GM15510 (cell line): Measurements from ENCODE around the gene FGF10.

Experiments
- POLR2A ChIP-seq: IDR thresholded peaks from 3 replicates; pipeline ENCODE4 v1.6.1; 2011; ENCODE audit warnings: borderline replicate concordance; ENCODE audit not compliant: insufficient read length; ENCODE audit errors: extremely low read depth

FGF10 gene

DNA sequence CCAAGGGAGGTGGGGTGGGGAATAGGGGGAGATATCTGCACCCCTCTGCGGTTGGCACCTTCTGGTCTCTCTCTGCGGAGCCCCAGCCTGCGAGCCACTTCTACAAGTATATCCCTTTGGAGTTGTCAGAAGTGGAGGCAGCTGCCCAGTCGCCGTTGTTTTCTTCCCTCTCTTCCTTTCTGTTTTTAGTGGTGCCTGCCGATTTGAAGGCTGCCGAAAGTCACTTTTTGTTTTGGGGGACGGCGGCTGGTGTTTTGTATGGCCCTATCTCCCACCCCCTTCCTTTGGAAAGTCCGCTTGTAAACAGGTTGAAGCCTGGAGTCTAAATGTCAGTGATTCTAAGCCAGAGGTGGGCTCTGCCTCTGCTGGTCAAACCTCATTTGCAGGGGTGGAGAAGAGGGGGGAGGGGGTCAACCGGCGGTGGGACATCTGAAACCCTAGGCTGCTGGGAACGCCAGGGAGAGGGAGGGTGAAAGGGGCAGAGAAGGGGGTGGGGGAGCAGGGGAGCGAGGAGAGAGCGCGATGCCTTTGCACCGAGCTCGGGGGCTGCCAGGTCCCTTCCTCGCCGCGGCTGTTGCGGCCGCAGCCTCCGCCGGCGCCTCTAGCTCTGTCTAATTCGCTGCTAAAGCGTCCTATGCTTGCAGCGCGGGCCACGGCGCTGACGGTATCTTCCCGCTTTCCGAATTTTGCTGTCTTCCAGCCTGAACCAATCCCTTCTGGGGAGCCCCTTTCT is at the start of gene FGF10:
Gene FGF10 (minus strand): TSS at position 331 of the 733 bp plus-strand sequence. CDS start 738 bp downstream, outside the sequence.
- no peak for TF ChIP-seq POLR2A

DNA sequence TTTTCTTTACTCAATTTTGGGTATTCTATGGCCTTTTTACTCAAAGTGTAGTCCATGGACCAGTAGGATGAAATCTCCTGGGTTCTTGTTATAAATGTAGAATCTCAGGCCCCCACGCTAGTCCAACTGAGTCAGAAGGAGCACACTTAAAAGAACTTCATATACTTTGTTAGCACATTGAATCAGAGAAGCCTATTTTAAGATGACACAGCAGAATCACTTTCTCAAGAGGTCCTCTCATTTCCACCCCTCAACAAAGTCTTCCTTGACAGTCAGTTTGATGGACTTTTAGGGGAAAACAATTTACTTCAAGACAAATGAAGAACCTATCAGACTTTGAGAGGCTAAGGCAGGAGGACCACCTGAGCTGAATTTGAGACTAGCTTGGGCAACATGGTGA is 37.7 kb upstream of the FGF10 start:
- no peak for TF ChIP-seq POLR2A

DNA sequence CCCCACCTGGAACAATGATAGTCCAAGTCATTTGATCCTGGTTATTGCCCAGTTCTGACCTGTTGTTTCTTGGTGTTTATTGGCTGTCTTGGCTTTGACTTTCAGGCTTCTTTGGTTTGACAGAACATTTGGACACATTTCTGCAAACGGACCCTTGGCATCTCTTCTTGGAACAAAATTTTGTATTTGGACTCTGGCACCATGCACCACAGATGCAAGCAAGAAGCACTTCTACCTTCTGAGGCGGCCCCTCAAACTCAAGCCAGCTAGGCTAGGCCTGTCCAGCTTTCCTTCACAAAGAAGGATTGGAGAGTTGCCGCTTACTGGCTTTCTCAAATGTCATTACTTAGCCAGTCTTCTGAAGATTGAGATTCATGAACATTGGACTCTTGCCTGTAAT is 23.1 kb upstream of the FGF10 start:
- TF ChIP-seq POLR2A: no peak

DNA sequence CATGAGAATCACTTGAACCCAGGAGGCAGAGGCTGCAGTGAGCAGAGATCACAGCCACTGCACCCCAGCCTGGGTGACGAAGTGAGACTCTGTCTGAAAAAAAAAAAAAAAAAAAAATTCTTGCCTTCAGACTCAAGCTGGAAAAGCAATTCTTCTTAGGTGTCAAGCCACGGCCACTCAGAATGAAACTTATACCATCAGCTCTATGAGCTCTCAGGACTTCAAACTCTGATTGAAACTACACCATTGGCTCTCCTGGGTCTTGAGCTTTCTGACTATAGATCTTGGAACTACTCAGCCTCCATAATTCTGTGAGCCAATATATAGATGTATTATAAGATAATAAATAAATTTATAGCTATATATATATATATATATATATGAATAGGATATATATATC is 12.9 kb upstream of the FGF10 start:
- TF ChIP-seq POLR2A: no peak

DNA sequence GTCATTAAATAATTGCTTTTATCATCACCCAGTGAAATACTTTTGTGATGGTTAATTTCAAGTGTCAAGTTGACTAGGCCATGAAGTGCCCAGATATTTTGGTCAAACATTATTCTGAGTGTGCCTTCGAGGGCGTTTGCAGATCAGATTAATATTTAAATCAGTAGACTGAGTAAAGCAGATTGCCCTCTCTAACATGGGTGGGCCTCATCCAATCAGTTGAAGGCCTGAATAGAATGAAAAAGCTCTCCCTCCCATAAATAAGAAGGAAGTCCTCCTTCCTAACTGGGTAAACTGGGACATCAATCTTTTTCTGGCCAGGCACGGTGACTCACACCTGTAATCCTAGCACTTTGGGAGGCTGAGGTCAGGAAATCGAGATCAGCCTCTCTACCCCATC is 12.4 kb upstream of the FGF10 start:
- TF ChIP-seq POLR2A: no peak

DNA sequence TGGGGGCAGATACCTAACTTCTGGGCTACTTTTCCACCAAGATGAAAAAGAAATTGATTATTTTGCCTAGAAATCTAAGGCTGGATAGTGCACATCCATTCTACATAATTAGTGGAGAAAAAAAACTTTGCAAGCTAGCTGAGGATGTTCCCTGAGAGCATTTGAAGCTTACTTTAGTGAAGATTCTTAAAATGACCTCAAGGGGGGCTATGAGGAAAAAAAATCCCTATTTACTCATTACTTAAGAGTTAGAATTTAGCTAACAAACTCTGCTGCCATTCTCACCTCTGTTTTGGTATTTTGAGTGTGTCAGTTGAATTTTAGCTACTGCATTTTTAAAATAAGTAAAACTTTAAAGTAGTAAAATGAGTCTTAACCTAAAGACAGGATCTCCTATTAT is 9.2 kb upstream of the FGF10 start:
- TF ChIP-seq POLR2A: no peak

DNA sequence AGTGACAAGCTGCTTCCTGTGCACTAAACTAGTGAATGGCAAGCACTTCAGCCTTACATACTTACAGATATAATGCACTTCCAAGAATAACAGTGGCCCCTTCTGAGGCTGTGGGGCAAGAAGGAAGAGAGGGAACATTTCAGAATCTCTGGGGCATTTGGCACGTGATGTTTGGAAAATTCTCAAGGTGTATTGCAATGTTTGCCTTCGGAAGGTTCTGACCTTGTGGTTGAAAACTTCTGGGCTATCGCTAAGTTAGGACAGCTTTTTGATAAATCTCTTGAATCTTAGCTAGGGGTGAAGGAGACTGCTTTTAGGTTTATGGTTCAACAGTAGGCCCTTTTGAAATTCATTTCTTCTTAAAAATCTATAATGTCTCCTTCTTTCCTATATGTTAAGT is 7.1 kb upstream of the FGF10 start:
- TF ChIP-seq POLR2A: no peak

DNA sequence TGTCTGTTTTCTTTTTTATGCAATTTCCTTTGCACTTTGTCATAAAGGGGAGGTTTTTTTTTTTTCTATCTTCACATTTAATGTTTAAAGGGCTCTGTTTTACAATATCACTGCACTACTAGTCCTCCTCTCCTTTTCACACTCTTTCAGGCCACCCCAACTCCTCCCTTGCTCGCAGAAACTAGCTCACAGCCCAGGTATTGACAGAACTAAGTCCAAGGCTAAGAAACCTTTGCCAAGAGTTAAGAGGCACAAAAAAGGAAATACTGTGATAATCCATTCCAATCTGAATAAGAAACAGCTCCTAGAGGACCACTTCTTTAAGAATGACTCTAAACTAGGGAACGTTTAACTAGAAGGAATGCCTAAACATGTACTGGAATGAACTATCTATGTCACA is 1.1 kb upstream of the FGF10 start:
- no peak for TF ChIP-seq POLR2A

DNA sequence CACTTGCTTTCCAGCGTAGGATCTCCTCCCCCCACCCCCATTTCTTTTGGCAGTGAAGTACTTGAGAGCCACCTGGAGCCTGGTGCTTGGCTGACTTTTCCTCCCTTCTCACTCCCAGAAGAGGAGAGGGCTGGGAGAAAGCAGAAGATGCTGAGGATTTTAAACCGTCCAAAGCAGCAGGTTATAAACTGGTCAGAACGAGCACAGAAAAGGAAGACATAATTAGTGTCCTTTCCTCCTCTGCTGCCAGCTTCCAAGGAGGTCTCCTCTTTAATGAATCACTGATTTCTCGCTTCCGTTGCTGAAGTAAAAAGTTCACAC is 563 bp upstream of the FGF10 start:
- TF ChIP-seq POLR2A: no peak

DNA sequence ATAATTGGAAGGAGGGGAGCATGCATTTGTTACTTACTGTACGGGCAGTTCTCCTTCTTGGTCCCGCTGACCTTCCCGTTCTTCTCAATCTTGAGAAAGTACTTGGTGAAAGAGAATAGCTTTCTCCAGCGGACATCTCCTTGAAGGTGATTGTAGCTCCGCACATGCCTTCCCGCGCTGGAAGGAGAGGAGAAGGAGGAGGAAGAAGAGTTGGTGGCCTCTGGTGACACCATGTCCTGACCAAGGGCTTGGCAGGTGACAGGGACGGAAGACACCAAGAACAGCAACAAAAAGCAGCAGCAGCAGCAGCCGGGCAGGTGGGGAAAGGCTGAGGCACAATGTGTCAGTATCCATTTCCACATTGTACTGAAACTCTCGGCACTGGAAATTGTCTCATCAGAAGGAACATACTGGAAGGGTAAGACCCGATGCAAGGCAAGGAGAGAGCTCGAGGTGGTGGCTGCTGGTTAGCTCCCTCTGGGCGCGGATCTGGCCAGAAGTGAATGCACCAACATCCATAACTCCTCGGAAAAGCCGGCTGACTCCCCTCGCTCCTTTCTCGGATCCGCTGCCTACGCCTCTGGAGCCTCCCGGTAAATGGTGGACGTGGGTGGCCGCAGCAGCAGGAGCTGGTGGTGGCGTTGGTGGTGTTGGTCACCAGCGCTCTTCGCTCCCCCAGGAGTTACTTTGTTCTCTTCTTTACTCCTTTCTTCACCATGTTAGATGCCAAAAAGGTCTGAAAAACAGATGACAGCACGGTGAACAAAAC is 715 bp downstream of the FGF10 start:
- no peak for TF ChIP-seq POLR2A

DNA sequence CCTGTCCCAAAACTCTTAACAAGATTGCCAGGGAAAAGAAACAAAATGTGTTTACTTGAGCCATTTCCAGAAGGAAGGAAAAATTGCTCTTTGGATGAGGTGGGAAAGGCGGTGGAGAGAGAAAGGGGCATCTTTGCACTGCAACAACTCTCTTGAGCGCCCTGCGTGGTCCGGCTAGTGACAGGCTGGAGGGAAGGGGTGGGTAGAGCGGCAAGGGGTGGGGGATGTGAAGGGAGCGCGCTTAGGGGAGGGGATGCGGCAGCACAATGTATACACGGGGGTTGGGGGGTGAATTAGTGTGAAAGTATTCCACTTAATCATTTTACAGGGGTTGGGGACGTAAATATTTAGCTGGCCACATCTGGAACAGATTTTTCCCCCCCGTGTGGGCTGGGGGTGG is 1.3 kb downstream of the FGF10 start:
- no peak for TF ChIP-seq POLR2A

DNA sequence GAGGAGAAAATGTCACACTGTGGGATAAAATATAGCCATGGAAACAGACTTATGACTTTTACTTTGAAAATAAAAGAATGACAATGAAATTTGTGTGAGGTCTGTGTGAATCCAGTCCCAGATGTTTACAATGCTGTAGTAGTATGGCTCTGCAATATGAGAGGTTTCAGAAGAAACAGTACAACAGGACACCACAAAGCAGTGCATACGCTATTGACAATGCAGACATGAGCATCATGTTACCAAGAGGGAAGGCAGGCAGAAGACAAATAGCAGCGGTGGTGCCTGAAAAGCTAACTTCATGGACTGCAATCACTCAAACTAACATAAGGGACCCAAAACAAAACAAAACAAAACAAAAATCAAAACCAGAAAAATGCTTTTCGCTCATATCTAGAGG is 1.8 kb downstream of the FGF10 start:
- no peak for TF ChIP-seq POLR2A

DNA sequence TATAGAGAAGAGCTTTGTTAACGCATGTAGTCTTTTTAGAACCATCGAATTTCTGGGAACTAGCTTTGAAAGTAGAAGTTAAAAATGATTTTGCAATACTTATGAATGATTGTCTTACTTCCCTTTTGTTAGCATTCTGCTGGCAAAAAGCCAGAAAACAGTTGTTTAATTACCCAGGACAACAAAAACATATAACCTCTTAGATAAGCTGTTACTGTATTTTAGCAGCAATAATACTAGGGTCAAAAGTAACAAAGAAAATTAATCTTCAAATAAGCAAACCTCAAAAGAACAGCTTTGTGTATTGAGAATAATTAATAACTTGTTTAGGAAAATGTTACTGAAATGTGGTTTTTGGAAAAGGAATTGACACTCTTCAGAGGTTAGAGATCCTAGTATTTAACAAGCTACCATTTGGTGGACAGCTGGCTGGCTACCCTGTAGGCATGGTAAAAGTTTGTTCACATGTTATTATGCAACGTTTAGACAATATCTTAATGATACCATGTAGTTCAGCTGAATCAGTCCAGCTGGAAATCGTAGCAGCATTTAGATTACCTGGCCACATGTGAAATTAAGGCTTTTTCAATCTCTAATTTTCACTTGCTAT is 3.8 kb downstream of the FGF10 start:
- no peak for TF ChIP-seq POLR2A

DNA sequence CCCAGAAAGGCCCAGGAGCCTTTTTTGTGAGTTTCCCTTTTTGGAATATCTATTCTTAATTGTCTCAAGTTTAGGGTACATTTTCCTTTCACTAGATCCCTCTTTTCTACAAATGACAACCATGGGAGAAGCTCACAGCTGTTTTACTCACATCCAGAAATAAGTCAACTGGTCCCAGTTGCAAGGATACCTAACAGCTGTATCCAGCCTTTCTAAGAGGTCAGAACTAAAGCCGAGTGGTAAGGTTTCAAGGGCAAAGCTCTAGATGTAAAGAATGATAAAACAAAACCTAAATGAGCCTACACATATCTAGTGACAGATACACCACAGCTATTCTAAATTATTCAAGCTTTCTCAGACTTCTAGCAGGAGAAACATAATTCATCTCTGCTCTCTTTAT is 4.4 kb downstream of the FGF10 start:
- TF ChIP-seq POLR2A: no peak

DNA sequence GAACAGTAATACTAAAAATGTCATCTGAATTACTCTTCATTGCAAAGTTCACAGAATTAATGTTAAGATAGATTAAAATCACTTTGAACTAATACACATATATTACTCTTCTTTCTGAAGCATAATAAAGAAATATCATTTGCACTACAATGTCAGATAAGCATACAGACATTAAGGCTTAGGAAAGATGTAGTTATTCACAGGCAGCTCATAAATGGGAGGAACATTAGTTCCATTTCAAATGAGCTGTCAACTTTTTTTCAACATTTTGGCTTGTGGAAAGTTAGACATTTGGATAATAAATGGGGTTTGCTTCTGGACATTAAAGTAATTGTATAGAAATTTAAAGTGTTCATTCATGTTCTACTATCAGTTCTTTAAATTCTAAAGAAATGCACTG is 6.3 kb downstream of the FGF10 start:
- TF ChIP-seq POLR2A: no peak

DNA sequence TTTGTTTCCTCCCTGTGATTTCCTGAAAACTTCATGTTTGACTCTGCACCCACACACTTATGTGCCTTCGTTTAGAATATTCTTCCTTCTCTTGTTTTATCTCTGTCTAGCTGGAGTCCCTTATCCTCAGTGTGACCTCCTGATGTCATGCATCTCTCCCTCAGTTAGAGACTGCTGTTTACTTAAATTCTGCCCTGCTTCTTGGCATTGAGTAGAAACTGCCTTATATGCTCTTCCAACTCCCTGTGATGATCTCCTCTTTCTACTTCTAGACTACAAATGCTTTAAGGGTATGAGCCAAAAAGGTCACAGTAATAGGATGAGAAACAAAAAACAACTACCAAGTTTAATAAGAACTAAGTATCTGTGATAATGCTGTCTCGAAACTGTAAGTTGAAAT is 12.2 kb downstream of the FGF10 start:
- TF ChIP-seq POLR2A: no peak
